Liver (tissue), 9 donors: Measurements from ENCODE around the gene USF2. TPM values are rescaled to one million over a fixed set of nuclear protein-coding genes. Genes with fewer than 3 reads are reported as not detected.

Experiments used
- DNase-seq: peaks from one replicate; pipeline ENCODE4 v3.0.0-alpha.2; 2017; ENCODE audit warnings: low spot score
- H3K27ac ChIP-seq, 2 donors: one replicate each; pipeline ENCODE4 v1.7.0; 2013; ENCODE audit warnings: inconsistent platforms in 2 of 2, low read length in 2 of 2, control low read depth in 1 of 2, low read depth in 1 of 2, mild to moderate bottlenecking in 1 of 2
- H3K27me3 ChIP-seq, 4 donors: one replicate each; pipeline versions ENCODE4 v1.6.1 to v1.7.0; 2013; ENCODE audit warnings: low read length in 3 of 4, inconsistent platforms in 1 of 4, mild to moderate bottlenecking in 1 of 4, moderate library complexity in 1 of 4; ENCODE audit not compliant: control insufficient read depth in 4 of 4, insufficient read depth in 4 of 4
- H3K36me3 ChIP-seq, 4 donors: one replicate each; pipeline versions ENCODE4 v1.6.1 to v1.7.0; 2013; ENCODE audit warnings: low read length in 3 of 4, mild to moderate bottlenecking in 3 of 4, low read depth in 1 of 4, moderate library complexity in 1 of 4; ENCODE audit not compliant: control insufficient read depth in 4 of 4, insufficient read depth in 3 of 4
- H3K4me1 ChIP-seq, 4 donors: one replicate each; pipeline versions ENCODE4 v1.6.1 to v1.7.0; 2013; ENCODE audit warnings: low read length in 3 of 4, mild to moderate bottlenecking in 3 of 4, moderate library complexity in 1 of 4; ENCODE audit not compliant: control insufficient read depth in 4 of 4, insufficient read depth in 4 of 4
- H3K4me3 ChIP-seq, 3 donors: one replicate each; pipeline versions ENCODE4 v1.6.1 to v1.7.0; 2013; ENCODE audit warnings: low read length in 3 of 3, control low read depth in 1 of 3, low read depth in 1 of 3, mild to moderate bottlenecking in 1 of 3
- H3K9ac ChIP-seq, 2 donors: one replicate each; pipeline ENCODE4 v1.7.0; 2013; ENCODE audit warnings: low read length in 2 of 2, mild to moderate bottlenecking in 2 of 2, moderate library complexity in 2 of 2, control low read depth in 1 of 2, low read depth in 1 of 2
- H3K9me3 ChIP-seq, 4 donors: one replicate each; pipeline versions ENCODE4 v1.6.1 to v1.7.0; 2013; ENCODE audit warnings: low read length in 3 of 4; ENCODE audit not compliant: control insufficient read depth in 4 of 4
- ATF3 ChIP-seq: IDR thresholded peaks from 2 replicates; pipeline ENCODE4 v1.6.1; 2016; ENCODE audit warnings: antibody characterized with exemption
- CTCF ChIP-seq: fragments of 150-350 bp; IDR thresholded peaks from 2 replicates; pipeline ENCODE4 v1.5.1; 2017; ENCODE audit warnings: improper control_type of control experiment, low read depth, low read length; ENCODE audit not compliant: missing input control
- EGR1 ChIP-seq, 2 donors: IDR thresholded peaks; 2 replicates each; pipeline ENCODE4 v1.6.1; 2016 to 2018; ENCODE audit warnings: antibody characterized with exemption in 2 of 2, low read depth in 2 of 2
- FOXA1 ChIP-seq: IDR thresholded peaks from 2 replicates; pipeline ENCODE4 v1.6.1; 2016; ENCODE audit warnings: antibody characterized with exemption
- FOXA2 ChIP-seq: IDR thresholded peaks from 2 replicates; pipeline ENCODE4 v1.6.1; 2016; ENCODE audit warnings: antibody characterized with exemption
- GABPA ChIP-seq, 2 donors: IDR thresholded peaks in 1 of 2; conservative IDR thresholded peaks in 1 of 2; 2 replicates each; pipeline ENCODE4 v1.6.1; 2016; ENCODE audit warnings: antibody characterized with exemption in 2 of 2, mild to moderate bottlenecking in 1 of 2, moderate library complexity in 1 of 2
- HNF4A ChIP-seq, 2 donors: conservative IDR thresholded peaks; 2 replicates each; pipeline ENCODE4 v1.6.1; 2016; ENCODE audit warnings: antibody characterized with exemption in 2 of 2, mild to moderate bottlenecking in 2 of 2
- HNF4G ChIP-seq: IDR thresholded peaks from 2 replicates; pipeline ENCODE4 v1.6.1; 2016; ENCODE audit warnings: antibody characterized with exemption
- JUND ChIP-seq, 2 donors: IDR thresholded peaks; 2 replicates each; pipeline ENCODE4 v1.6.1; 2016; ENCODE audit warnings: antibody characterized with exemption in 2 of 2
- MAX ChIP-seq: IDR thresholded peaks from 2 replicates; pipeline ENCODE4 v1.6.1; 2016; ENCODE audit warnings: antibody characterized with exemption
- NR2F2 ChIP-seq: IDR thresholded peaks from 2 replicates; pipeline ENCODE4 v1.6.1; 2016; ENCODE audit warnings: antibody characterized with exemption
- RAD21 ChIP-seq, 2 donors: IDR thresholded peaks; 2 replicates each; pipeline ENCODE4 v1.6.1; 2016; ENCODE audit warnings: antibody characterized with exemption in 2 of 2, mild to moderate bottlenecking in 2 of 2
- REST ChIP-seq: IDR thresholded peaks from 2 replicates; pipeline ENCODE4 v1.6.1; 2016; ENCODE audit warnings: antibody characterized with exemption, mild to moderate bottlenecking
- RXRA ChIP-seq, 2 donors: IDR thresholded peaks; 2 replicates each; pipeline ENCODE4 v1.6.1; 2017 to 2018; ENCODE audit warnings: antibody characterized with exemption in 2 of 2, mild to moderate bottlenecking in 1 of 2
- SP1 ChIP-seq: IDR thresholded peaks from 2 replicates; pipeline ENCODE4 v1.6.1; 2018; ENCODE audit warnings: antibody characterized with exemption, mild to moderate bottlenecking
- TAF1 ChIP-seq: conservative IDR thresholded peaks from 2 replicates; pipeline ENCODE4 v1.6.1; 2016; ENCODE audit warnings: antibody characterized with exemption, mild to moderate bottlenecking
- YY1 ChIP-seq: IDR thresholded peaks from 2 replicates; pipeline ENCODE4 v1.6.1; 2016; ENCODE audit warnings: antibody characterized with exemption, mild to moderate bottlenecking
- ZBTB33 ChIP-seq: IDR thresholded peaks from 2 replicates; pipeline ENCODE4 v1.6.1; 2016; ENCODE audit warnings: antibody characterized with exemption
- WGBS: extraction: QIAGEN DNeasy Blood & Tissue Kit; methylation state at CpG from one replicate; pipeline ENCODE4 v1.1.7; 2013; 5-methylcytosine and 5-hydroxymethylcytosine counted together
- polyA plus RNA-seq, 2 donors: library from polyadenylated mRNA; stranded (reverse) in 1 of 2; unstranded in 1 of 2; fragments of 200-250 nt in 1 of 2; fragments of >200 nt in 1 of 2; fragmentation: Nextera tagmentation in 1 of 2; extraction: Ambion mirVana in 1 of 2; gene quantifications; one replicate each; pipeline versions ENCODE4 v1.2.1 to v1.2.3, GENCODE V29; 2013 to 2015
- total RNA-seq, 2 donors: library from RNA; depleted of rRNA; stranded (reverse); fragments of >200 nt; gene quantifications; one replicate each; pipeline ENCODE4 v1.2.3, GENCODE V29; 2014
- donor health status: healthy.
- donor health status: healthy.
- donor health status: healthy.
- donor health status: healthy.
- donor health status: healthy.

Gene USF2
- total and polyA plus RNA-seq, 4 donors: 22.8 to 85.9 (median 55.9) TPM

GRCh38 chr19:35314031-35314430 lies 45.3 kb downstream of the USF2 start (continued):
- no peak for TF ChIP-seq CTCF
- no peak for TF ChIP-seq MAX
- TF ChIP-seq HNF4A (conservative IDR thresholded peaks at IDR 0.05): no peak
- no peak for TF ChIP-seq TAF1

- TF ChIP-seq ATF3 (no peak), HNF4A (conservative IDR thresholded peaks at IDR 0.05) (no peak), RXRA (IDR thresholded peaks at IDR 0.05) (no peak), EGR1 (IDR thresholded peaks at IDR 0.05; ENCODE audit: low read depth in 2 of 2) (no peak), SP1 (no peak), GABPA (IDR thresholded peaks at IDR 0.05 in 1 of 2, conservative IDR thresholded peaks at IDR 0.05 in 1 of 2) (no peak), ZBTB33 (no peak), REST (no peak), RAD21 (IDR thresholded peaks at IDR 0.05) (no peak), TAF1 (no peak), NR2F2 (no peak), CTCF (no peak), FOXA1 (no peak), FOXA2 (no peak), HNF4G (no peak), MAX (no peak), YY1 (no peak), JUND (IDR thresholded peaks at IDR 0.05) (no peak)
- DNase-seq: no peak
- Histone ChIP-seq H3K9ac (no peak overlapping the region), H3K9me3 (no peaks in the 10 kb centered on the region), H3K4me3 (no peak overlapping the region), H3K4me1 (peaks cover 0 to 2% (median under 1%) of the 10 kb centered on the region in 4 donors), H3K36me3 (no peaks in the 10 kb centered on the region), H3K27me3 (no peaks in the 10 kb centered on the region), H3K27ac (no peak overlapping the region)
- 91% methylated on average over 10 of the region's 10 CpGs for WGBS
These were observed 46.2 kb downstream of the USF2 start for GRCh38 chr19:35314858-35315470.
